Natural killer cell (primary cell): ENCODE results near the gene TBKBP1. TPM values are rescaled to one million over a fixed set of nuclear protein-coding genes. Genes with fewer than 3 reads are reported as not detected.

Source experiments
- ATAC-seq, 3 donors: fragments of 150-1000 bp in 2 of 3; fragments of 200-7000 bp in 1 of 3; cut with Tn5 transposase; 1 replicate in 1 of 3; 2 replicates in 2 of 3; pipeline ENCODE4 v1.10.0; 2021; ENCODE audit warnings: mild to moderate bottlenecking in 2 of 3, moderate library complexity in 2 of 3
- DNase-seq, 2 donors: peaks; one replicate each; pipeline versions ENCODE4 v3.0.0 to v3.0.0-alpha.2; 2013 to 2021; ENCODE audit warnings: mixed read lengths in 1 of 2
- H3K27ac ChIP-seq: one replicate; pipeline ENCODE4 v1.5.1; 2013; ENCODE audit warnings: mild to moderate bottlenecking, low read length
- H3K27me3 ChIP-seq: one replicate; pipeline ENCODE4 v1.6.1; 2013; ENCODE audit warnings: low read length; ENCODE audit not compliant: control insufficient read depth, insufficient read depth
- H3K36me3 ChIP-seq: one replicate; pipeline ENCODE4 v1.6.1; 2013; ENCODE audit warnings: low read length; ENCODE audit not compliant: control insufficient read depth, insufficient read depth
- H3K4me1 ChIP-seq: one replicate; pipeline ENCODE4 v1.6.1; 2013; ENCODE audit warnings: low read length; ENCODE audit not compliant: control insufficient read depth, insufficient read depth
- H3K4me3 ChIP-seq: one replicate; pipeline ENCODE4 v1.5.1; 2013; ENCODE audit warnings: low read length
- H3K9me3 ChIP-seq: one replicate; pipeline ENCODE4 v1.6.1; 2013; ENCODE audit warnings: low read length; ENCODE audit not compliant: control insufficient read depth, insufficient read depth
- H3K27ac Mint-ChIP-seq, 2 donors: one replicate each; pipeline ENCODE4 v1.8.0; 2022; ENCODE audit warnings: mild to moderate bottlenecking in 2 of 2, mixed read lengths in 2 of 2, moderate library complexity in 1 of 2
- H3K27me3 Mint-ChIP-seq, 2 donors: one replicate each; pipeline ENCODE4 v1.8.0; 2022; ENCODE audit warnings: low read depth in 2 of 2, mixed read lengths in 2 of 2
- H3K36me3 Mint-ChIP-seq: one replicate; pipeline ENCODE4 v1.8.0; 2022; ENCODE audit warnings: mixed read lengths
- H3K4me1 Mint-ChIP-seq, 2 donors: one replicate each; pipeline ENCODE4 v1.8.0; 2022; ENCODE audit warnings: mixed read lengths in 2 of 2
- H3K4me3 Mint-ChIP-seq: one replicate; pipeline ENCODE4 v1.8.0; 2022; ENCODE audit warnings: mild to moderate bottlenecking, moderate library complexity, mixed read lengths
- H3K9me3 Mint-ChIP-seq, 2 donors: one replicate each; pipeline ENCODE4 v1.8.0; 2022; ENCODE audit warnings: mixed read lengths in 2 of 2
- WGBS: methylation state at CpG from one replicate; pipeline ENCODE4 v1.1.7; 2013; ENCODE audit warnings: missing lambda C conversion rate; ENCODE audit not compliant: insufficient coverage; 5-methylcytosine and 5-hydroxymethylcytosine counted together
- intact Hi-C: fragments of 100-400 bp; cut with micrococcal nuclease; formaldehyde crosslinking; loops from one replicate; pipeline ENCODE4 v1.14.2; 2022
- total RNA-seq, 4 donors: library from RNA; stranded (reverse); fragments of 120-200 nt in 1 of 4; gene quantifications; one replicate each; pipeline versions ENCODE4 v1.2.3 to v1.2.4, GENCODE V29; 2013 to 2022
- TF ChIP-seq, protein P1 (sequence below): fragments of 200-600 bp; IDR thresholded peaks from one replicate; pipeline ENCODE4 v1.8.0; 2022; ENCODE audit warnings: antibody characterized with exemption

The TBKBP1 gene
- total RNA-seq, 3 donors from 2014 or later (not counting 1 experiment from before 2014, with no cell fraction given): 21.4 to 38.9 (median 37.6) TPM

DNA sequence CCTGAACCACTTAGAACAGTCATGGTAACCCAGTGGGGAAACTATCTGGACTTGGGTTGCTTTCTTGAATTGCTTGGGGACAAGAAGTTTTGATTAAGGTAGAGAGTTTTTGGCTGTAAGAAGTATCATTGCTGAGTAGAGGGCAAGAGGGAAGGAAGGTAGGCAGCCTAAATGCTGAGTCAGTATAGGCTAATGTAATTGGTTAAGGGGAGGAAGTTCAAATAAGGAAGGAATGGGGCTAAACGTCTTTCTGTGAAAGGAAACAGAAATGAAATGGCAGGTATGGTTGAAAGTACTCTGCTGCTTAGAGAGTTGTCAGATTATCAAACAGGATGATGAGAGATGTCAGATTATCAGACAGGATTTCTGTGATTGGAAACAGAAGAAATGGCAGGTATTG is 23.9 kb upstream of the TBKBP1 start:
- Histone ChIP-seq H3K9me3 (no peaks in the 10 kb centered on the region), H3K27me3 (no peaks in the 10 kb centered on the region), H3K4me3 (no peak overlapping the region), H3K36me3 (peaks cover 90% of the 10 kb centered on the region), H3K27ac (no peak overlapping the region), H3K4me1 (no peaks in the 10 kb centered on the region)
- TF ChIP-seq, protein P1, sequence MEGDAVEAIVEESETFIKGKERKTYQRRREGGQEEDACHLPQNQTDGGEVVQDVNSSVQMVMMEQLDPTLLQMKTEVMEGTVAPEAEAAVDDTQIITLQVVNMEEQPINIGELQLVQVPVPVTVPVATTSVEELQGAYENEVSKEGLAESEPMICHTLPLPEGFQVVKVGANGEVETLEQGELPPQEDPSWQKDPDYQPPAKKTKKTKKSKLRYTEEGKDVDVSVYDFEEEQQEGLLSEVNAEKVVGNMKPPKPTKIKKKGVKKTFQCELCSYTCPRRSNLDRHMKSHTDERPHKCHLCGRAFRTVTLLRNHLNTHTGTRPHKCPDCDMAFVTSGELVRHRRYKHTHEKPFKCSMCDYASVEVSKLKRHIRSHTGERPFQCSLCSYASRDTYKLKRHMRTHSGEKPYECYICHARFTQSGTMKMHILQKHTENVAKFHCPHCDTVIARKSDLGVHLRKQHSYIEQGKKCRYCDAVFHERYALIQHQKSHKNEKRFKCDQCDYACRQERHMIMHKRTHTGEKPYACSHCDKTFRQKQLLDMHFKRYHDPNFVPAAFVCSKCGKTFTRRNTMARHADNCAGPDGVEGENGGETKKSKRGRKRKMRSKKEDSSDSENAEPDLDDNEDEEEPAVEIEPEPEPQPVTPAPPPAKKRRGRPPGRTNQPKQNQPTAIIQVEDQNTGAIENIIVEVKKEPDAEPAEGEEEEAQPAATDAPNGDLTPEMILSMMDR: no peak
- Mint-ChIP-seq H3K9me3 (no peaks in the 10 kb centered on the region), H3K27ac (peak overlapping the region; percentile 2), H3K4me3 (no peak overlapping the region), H3K4me1 (peaks cover 5 to 8% of the 10 kb centered on the region in 2 donors), H3K27me3 (no peaks in the 10 kb centered on the region), H3K36me3 (peaks cover 39% of the 10 kb centered on the region)
- WGBS: 8% methylated on average over 1 of the region's 1 CpG
- DNase-seq (no peak), ATAC-seq (peak in 1 of 3 donors; percentile 58)
- intact Hi-C loops: no loop called here

GRCh38 chr17:47674499-47674898 is 19.5 kb upstream of the TBKBP1 start:
- peaks cover 5 to 8% of the 10 kb centered on the region in 2 donors for H3K4me1 Mint-ChIP-seq
- Histone ChIP-seq H3K9me3 (no peaks in the 10 kb centered on the region), H3K36me3 (peaks cover 95% of the 10 kb centered on the region), H3K27ac (no peak overlapping the region), H3K4me3 (no peak overlapping the region), H3K27me3 (no peaks in the 10 kb centered on the region), H3K4me1 (no peaks in the 10 kb centered on the region)
- ATAC-seq (no peak), DNase-seq (no peak)
- peak overlapping the region; percentile 15 to 28 for H3K27ac Mint-ChIP-seq
- H3K9me3 Mint-ChIP-seq: no peaks in the 10 kb centered on the region
- 86% methylated on average over 4 of the region's 4 CpGs for WGBS
- peaks cover 45% of the 10 kb centered on the region for H3K36me3 Mint-ChIP-seq
- TF ChIP-seq, protein P1: no peak
- no peak overlapping the region for H3K4me3 Mint-ChIP-seq
- intact Hi-C loops: no loop called here
- no peaks in the 10 kb centered on the region for H3K27me3 Mint-ChIP-seq

DNA sequence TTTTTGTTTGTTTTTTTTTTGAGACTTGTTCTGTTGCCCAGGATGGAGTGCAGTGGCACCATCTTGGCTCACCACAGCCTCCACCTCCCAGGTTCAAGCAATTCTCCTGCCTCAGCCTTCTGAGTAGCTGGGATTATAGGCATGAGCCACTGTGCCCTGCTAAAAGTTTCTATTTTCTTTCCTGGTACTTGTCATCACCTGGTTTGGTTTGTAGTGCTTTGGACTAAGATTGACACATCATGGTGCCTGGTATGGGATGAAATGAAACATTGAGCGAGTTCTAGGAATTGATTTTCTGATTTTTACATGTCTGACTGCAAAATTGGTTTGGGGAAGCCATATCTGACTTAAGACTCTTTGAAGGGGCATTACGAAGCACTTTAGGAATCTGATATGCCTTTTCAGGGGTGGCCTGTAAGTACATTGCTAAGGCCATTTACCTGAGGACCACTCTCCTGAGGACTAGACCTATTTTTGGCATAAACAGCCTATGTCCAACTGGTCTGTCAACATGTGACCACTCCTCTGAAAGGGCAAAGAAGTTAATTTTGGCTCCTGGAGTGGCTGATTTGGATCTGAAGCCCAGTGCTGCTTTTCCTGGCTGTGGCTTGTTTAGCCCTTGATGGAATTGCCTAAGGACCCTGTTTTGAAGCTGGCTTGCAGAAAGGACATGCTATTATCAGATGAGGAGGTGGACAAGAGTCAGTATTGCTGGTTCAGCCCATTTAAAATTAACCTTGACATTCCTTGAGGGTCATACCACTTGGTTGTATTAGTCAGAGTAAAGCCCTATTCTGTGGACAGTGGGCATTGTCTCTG is 18.4 kb upstream of the TBKBP1 start:
- peaks cover 93% of the 10 kb centered on the region for H3K36me3 ChIP-seq
- peak overlapping the region in 1 of 2 donors; percentile 45 for H3K27ac Mint-ChIP-seq
- TF ChIP-seq, protein P1: no peak
- peaks cover 37% of the 10 kb centered on the region for H3K36me3 Mint-ChIP-seq
- no peaks in the 10 kb centered on the region for H3K4me1 ChIP-seq
- no peaks in the 10 kb centered on the region for H3K9me3 ChIP-seq
- intact Hi-C loops: no loop called here
- H3K4me3 Mint-ChIP-seq: no peak overlapping the region
- no peaks in the 10 kb centered on the region for H3K27me3 ChIP-seq
- no peak overlapping the region for H3K27ac ChIP-seq
- no peaks in the 10 kb centered on the region for H3K27me3 Mint-ChIP-seq
- DNase-seq: no peak
- H3K4me3 ChIP-seq: no peak overlapping the region
- no peaks in the 10 kb centered on the region for H3K4me1 Mint-ChIP-seq
- ATAC-seq: no peak
- H3K9me3 Mint-ChIP-seq: no peaks in the 10 kb centered on the region
- 99% methylated on average over 2 of the region's 2 CpGs for WGBS

GRCh38 chr17:47676199-47676472 is 17.8 kb upstream of the TBKBP1 start:
- H3K4me1 Mint-ChIP-seq: no peaks in the 10 kb centered on the region
- Histone ChIP-seq H3K4me3 (no peak overlapping the region), H3K27ac (no peak overlapping the region), H3K27me3 (no peaks in the 10 kb centered on the region), H3K4me1 (no peaks in the 10 kb centered on the region), H3K36me3 (peaks cover 92% of the 10 kb centered on the region), H3K9me3 (no peaks in the 10 kb centered on the region)
- peaks cover 37% of the 10 kb centered on the region for H3K36me3 Mint-ChIP-seq
- intact Hi-C loops: no loop called here
- peak overlapping the region in 1 of 2 donors; percentile 45 for H3K27ac Mint-ChIP-seq
- ATAC-seq: no peak
- no peak for DNase-seq
- no peak overlapping the region for H3K4me3 Mint-ChIP-seq
- no peaks in the 10 kb centered on the region for H3K27me3 Mint-ChIP-seq
- WGBS: 97% methylated on average over 4 of the region's 4 CpGs
- no peaks in the 10 kb centered on the region for H3K9me3 Mint-ChIP-seq
- TF ChIP-seq, protein P1: no peak
